ENCODE measurements around the gene RANBP10.

- TF ChIP-seq CTCF (IDR thresholded peaks at IDR 0.05) (no peak), POLR2AphosphoS5 (IDR thresholded peaks at IDR 0.05; ENCODE audit: low read depth, low read length) (no peak), TCF7L2 (IDR thresholded peaks at IDR 0.05; ENCODE audit: low read depth, low read length) (no peak), REST (IDR thresholded peaks at IDR 0.05; ENCODE audit: insufficient read depth in 1 of 2, low read depth in 2 of 2, low read length in 1 of 2) (no peak), SIN3A (IDR thresholded peaks at IDR 0.05; ENCODE audit: borderline replicate concordance, insufficient read depth, low read depth, low read length) (no peak)
These were observed 38.4 kb downstream of the RANBP10 start for GRCh38 chr16:67767953-67768352.
